GM19395 (cell line): ENCODE results near the gene PNPLA1.

Experiments used
- ATAC-seq: cut with Tn5 transposase; IDR thresholded peaks from one replicate; pipeline ENCODE4 v1.9.1; 2021; ENCODE audit warnings: mild to moderate bottlenecking, moderate library complexity; ENCODE audit not compliant: unreplicated experiment

Gene PNPLA1

GRCh38 chr6:36355819-36356218, 86.0 kb downstream of the PNPLA1 start:
- no peak for ATAC-seq

GRCh38 chr6:36357872-36358225, 88.0 kb downstream of the PNPLA1 start:
- ATAC-seq: no peak
